ENCODE data around the gene GARRE1.

GRCh38 chr19:34231439-34231838, 22.9 kb upstream of the GARRE1 start:
- no peak for TF ChIP-seq POLR2A (IDR thresholded peaks at IDR 0.05)
- no peak for TF ChIP-seq CTCF (IDR thresholded peaks at IDR 0.05)

Data from right lobe of liver (tissue), 4 donors.